Measurements from ENCODE around the gene SSR1.
"Not testable (repeated sequence)": the region's sequence is repeated elsewhere in the genome, so short reads cannot be mapped to it uniquely, and the experiment has no call there.

SSR1 gene

GRCh38 chr6:7317538-7317937 is 4.5 kb upstream of the SSR1 start:
- no peak for DNase-seq (ENCODE audit: low spot score)

- DNase-seq (ENCODE audit: low spot score): no peak
Observed at GRCh38 chr6:7316658-7317533, 3.9 kb upstream of the SSR1 start.

- DNase-seq (ENCODE audit: low spot score): no peak
Observed at GRCh38 chr6:7315948-7316365, 3.0 kb upstream of the SSR1 start.

- not testable (repeated sequence) for DNase-seq (ENCODE audit: low spot score)
Observed at GRCh38 chr6:7315087-7315947, 2.3 kb upstream of the SSR1 start.

- no peak for DNase-seq (ENCODE audit: low spot score)
Observed at GRCh38 chr6:7314414-7314813, 1.4 kb upstream of the SSR1 start.

GRCh38 chr6:7313505-7314165 is 636 bp upstream of the SSR1 start:
- DNase-seq (ENCODE audit: low spot score): peak; percentile 61

GRCh38 chr6:7311917-7312615 is 933 bp downstream of the SSR1 start:
- DNase-seq (ENCODE audit: low spot score): peak; percentile 66

GRCh38 chr6:7311176-7311575 is 1.8 kb downstream of the SSR1 start:
- DNase-seq (ENCODE audit: low spot score): peak; percentile 13

- no peak for DNase-seq (ENCODE audit: low spot score)
Observed at GRCh38 chr6:7309050-7309449, 3.9 kb downstream of the SSR1 start.

GRCh38 chr6:7307533-7307932 is 5.5 kb downstream of the SSR1 start:
- DNase-seq (ENCODE audit: low spot score): no peak

- no peak for DNase-seq (ENCODE audit: low spot score)
Observed at GRCh38 chr6:7304821-7305220, 8.2 kb downstream of the SSR1 start.

- DNase-seq (ENCODE audit: low spot score): no peak
Observed at GRCh38 chr6:7301702-7302101, 11.3 kb downstream of the SSR1 start.

GRCh38 chr6:7300926-7301325 is 12.1 kb downstream of the SSR1 start:
- DNase-seq (ENCODE audit: low spot score): no peak

GRCh38 chr6:7298113-7298512 is 14.9 kb downstream of the SSR1 start:
- no peak for DNase-seq (ENCODE audit: low spot score)

- DNase-seq (ENCODE audit: low spot score): no peak
Observed at GRCh38 chr6:7296602-7297001, 16.4 kb downstream of the SSR1 start.

- DNase-seq (ENCODE audit: low spot score): no peak
Observed at GRCh38 chr6:7295916-7296315, 17.1 kb downstream of the SSR1 start.

- no peak for DNase-seq (ENCODE audit: low spot score)
Observed at GRCh38 chr6:7292596-7293255, 20.3 kb downstream of the SSR1 start.

GRCh38 chr6:7290079-7290478 is 22.9 kb downstream of the SSR1 start:
- DNase-seq (ENCODE audit: low spot score): no peak

GRCh38 chr6:7285416-7285815 is 27.6 kb downstream of the SSR1 start:
- no peak for DNase-seq (ENCODE audit: low spot score)

GRCh38 chr6:7283676-7284075 is 29.3 kb downstream of the SSR1 start:
- no peak for DNase-seq (ENCODE audit: low spot score)
